Medulla oblongata (tissue), 1 donor: ENCODE measurements around the gene PPP6R1.

ENCODE experiments used
- DNase-seq: peaks from one replicate; pipeline ENCODE4 v3.0.0-alpha.2; 2015; ENCODE audit errors: extremely low spot score

PPP6R1 gene

GRCh38 chr19:55257461-55258420 is 1.1 kb downstream of the PPP6R1 start:
- peak; percentile 2 for DNase-seq

DNA sequence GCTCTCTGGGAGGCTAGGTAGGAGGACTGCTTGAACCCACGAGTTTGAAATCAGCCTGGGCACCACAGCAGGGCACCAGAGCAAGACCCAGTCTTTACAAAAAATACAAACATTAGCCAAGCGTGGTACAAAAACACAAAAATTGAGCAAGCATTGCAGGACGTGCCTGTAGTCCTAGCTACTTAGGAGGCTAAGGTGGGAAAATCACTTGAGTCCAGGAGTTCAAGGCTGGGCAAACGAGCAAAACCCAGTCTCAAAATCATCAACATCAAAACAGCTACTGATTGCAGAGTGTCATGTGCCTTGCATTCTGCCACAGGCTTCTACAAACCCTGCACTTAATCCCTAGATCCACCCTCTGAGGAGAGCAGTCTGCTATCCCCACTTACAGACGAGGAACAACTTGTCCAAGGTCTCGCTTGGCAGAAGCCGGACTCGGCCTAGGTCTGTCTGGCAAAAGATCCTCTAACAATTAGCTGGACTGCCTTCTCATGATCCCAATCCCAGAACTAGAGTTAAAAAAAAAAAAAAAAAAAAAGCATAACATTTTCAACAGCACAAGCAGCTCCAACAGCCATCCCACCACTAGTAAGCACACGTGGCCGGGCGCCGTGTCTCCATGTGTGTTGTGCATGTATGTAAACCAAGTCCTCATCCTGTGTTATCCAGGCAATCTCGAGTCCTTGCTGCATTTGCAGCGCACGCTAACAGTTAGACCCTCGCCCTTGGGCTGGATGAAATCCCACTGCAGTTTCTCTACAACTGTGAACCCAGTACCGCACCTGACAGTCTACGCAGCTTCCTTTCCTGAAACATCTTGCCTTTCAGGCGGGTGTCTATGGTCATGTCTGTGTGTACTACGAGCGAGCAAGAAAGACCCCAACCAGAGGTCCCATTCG is 2.0 kb downstream of the PPP6R1 start:
- peak; percentile 2 for DNase-seq

- no peak for DNase-seq
Observed at GRCh38 chr19:55255618-55256423, 3.0 kb downstream of the PPP6R1 start.

DNA sequence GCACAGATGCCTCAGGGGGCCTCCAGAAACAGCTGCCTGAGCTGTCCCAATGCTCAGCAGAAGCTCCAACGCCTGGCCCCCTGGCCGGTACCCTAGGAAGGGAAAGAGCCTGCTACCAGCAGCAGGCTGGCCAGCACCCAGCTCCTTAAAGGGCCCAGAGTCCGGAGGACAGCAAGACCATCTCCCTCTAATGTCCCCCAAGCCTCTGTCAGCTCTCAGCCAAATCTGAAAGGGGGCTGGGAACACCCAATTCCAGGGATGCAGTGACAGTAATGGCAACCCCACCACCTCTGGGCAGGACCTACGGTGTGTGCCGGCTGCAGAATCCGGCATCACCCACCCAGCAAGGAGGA is 4.2 kb downstream of the PPP6R1 start:
- DNase-seq = peak; percentile 3

- peak; percentile 37 for DNase-seq
Observed at GRCh38 chr19:55253842-55254624, 4.8 kb downstream of the PPP6R1 start.

DNA sequence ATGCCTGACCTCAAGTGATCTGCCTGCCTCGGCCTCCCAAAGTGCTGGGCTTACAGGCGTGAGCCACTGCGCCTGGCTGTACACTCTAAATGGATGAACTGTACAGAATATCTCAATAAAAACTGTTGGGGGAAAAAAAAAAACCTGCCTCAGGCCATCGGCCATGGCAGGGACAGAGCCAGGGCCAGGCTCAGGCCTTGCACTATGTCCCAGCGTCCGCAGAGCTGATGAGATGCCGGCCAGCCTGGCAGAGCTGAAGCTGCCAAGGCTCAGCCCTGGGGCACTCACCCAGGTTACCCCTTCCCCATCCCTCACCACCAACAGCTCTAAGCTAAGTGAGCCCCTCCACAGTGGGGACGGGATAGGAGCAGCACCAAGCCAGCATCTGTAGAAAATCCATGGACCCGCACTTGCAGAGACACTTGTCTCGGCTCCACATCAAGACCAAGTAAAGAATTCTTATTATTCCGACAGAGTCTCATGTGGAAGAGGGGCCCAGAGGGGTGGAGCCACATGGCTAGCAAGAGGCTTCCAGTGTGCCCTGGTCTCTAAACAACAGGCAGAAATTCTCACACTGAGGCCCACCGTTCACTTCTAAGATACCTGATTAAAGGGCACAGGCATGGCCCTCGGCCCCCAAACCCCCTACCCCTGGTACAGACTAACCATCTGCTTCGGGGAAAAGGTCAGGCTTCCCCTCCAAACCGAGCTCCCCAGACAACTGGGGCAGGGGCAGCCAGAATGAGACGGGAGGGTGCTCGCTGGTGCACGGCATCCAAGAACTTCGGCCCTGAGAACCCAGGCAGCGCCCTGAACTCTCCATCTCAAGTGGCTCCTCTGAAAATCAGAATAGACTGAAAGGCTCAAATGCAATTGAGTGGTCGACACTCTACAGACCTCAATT is 5.8 kb downstream of the PPP6R1 start:
- no peak for DNase-seq

DNA sequence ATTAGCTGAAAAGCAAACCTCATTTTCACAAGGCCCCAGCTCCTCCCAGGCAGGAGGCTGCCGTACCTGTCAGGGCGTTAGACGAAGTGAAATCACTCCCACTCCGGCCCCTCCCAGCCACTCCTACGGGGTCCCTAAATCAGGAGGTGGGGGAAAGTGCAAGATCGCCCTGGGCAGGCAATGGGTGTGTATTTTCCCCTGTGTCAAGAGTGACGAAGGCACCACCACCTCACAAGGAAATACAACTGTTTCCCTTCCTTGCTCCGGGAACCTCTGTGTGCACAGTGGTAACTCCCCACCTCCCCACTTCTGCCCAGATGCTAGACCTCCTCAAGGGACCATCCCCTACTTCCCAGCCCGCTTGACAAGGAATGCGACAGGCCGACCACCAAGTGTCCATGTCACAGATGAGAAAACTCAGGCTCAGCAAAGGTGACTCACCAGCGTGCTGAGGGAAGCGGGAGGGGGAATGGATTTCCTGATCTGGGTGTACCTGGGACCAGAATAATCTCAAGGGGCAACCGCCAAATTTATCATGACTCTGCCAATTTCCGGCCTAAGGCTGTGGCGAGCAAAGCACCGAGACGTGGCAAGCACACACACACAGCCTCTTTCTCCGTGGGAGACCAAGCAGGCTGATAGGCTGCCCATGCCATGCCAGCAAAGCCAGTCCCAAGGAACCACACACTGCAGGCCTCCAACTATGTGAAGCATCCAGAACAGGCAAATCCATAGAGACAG is 7.3 kb downstream of the PPP6R1 start:
- no peak for DNase-seq

DNA sequence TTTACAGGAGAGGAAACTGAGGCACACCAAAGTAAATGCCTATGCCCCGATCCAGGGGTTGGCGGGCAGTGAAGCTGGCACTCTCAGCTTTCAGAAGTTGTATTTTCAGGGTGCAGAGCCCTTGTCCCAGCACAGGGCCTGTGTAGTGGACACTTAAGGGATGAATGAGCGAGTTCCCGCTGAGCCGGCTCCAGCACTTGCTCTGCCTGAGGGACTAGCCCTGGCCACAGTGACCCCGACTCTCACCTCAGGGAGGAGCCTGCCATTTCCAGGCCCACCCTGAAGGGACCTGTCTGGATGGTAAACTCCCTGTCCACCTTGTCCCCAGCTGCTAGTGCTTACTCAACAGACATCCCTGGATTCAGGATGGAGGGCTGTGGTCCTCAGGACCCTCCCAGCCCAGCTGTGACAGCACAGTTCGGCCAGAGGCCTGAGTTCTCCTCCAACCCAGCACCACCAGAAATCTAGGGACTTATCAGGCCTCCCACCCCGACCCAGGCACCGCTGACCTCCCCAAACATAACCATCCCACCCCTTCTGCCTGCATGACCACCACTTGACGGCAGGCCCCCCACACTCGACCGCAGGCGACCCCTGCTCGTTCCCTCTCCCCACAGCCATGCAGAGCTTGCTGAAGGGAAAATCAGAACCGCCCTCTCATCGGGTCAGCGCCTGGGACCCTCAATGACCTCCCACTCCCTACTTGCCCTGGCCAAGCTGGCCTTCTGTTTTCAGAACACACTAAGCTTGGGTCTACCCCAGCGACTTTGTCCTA is 8.4 kb downstream of the PPP6R1 start:
- no peak for DNase-seq

DNA sequence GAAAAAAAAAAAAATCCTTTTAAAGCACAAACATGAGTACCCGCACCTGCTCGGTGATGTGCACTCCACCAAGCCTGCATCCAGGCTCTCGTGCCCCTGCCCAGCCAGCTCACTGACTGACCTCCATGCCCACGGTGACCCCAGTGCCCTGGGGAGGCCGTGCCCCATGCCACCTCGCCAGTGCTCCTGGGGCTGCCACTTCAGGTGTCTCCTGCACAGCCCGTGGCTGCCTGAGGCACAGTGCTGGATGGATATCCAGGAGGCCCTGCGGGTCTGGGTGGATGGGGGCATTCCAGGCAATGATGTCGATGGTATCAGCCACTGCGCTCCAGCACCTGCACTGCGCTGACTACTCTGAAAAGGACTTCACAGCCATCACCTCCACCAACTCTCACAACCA is 9.0 kb downstream of the PPP6R1 start:
- no peak for DNase-seq

- no peak for DNase-seq
Observed at GRCh38 chr19:55248704-55249103, 10.1 kb downstream of the PPP6R1 start.

DNA sequence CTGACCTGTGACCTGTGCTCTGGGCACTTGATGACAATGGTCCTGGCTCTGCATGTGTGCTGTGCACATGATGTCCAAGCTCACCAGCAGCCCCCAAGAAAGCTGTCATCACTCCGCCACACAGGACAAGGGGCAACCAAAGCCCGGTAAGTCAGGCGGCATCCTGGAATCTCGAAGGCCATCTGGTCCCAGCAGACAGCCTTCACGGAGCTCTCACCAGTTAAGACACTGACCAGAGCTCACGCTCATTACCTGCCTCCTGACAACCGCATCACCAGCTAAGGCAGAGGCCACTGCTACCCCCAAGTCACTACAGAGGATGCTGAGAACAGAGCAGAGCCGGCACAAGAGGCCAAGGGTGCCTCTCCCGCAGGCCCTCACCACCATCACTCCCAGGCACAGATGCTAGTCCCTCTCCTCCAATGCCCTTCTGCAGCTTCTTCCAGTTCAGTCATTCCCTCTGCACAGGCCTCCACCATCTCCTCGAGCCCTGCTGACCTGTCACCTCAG is 10.6 kb downstream of the PPP6R1 start:
- no peak for DNase-seq

GRCh38 chr19:55247621-55248099 is 11.2 kb downstream of the PPP6R1 start:
- DNase-seq = no peak

DNA sequence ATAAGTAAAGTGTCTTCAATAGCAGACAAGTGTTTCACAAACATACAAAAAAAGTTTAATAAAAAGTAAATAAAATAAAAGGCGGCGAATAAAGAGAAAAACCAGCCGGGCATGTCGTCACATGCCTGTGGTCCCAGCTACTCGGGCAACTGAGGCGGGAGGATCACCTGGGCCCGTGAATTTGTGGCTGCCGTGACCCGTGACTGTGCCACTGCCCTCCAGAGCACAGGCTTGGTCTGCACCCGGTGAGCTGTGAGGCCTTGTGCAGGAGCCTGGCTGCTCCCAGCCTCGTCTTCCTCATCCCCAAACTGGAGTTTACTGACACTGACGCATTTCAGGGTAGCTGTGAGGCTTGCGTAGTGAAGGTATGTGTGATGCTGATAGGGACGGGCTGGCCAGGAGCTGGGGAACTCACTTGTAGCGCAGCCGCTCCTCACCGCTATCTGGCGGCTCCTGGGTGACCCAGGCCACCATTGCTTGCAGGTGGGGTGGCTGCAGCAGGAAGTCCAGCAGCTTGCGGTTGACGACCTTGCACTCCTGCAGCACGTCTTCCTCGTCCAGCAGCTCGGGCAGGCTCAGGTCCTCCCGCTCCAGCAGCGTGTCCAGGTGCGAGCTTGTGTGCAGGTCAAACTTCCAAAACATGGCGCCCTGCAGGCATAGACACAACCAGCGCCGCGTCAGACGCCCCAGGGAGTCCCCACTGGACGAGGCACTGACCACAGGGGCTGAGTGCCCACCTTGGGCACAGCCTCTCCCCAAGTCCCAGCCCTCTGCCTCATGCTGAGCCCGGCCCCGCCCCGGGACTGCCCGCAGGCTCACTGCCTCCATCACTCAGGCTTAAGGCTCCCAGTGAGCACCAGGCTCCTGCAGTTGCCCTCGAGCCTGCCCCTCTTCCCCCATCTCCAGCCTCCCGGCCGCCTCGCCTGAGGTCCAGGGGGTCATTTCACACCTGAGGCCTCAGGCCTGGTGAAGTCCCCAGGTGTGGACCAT is 12.1 kb downstream of the PPP6R1 start:
- DNase-seq = no peak

GRCh38 chr19:55245236-55245904 is 13.4 kb downstream of the PPP6R1 start:
- no peak for DNase-seq

DNA sequence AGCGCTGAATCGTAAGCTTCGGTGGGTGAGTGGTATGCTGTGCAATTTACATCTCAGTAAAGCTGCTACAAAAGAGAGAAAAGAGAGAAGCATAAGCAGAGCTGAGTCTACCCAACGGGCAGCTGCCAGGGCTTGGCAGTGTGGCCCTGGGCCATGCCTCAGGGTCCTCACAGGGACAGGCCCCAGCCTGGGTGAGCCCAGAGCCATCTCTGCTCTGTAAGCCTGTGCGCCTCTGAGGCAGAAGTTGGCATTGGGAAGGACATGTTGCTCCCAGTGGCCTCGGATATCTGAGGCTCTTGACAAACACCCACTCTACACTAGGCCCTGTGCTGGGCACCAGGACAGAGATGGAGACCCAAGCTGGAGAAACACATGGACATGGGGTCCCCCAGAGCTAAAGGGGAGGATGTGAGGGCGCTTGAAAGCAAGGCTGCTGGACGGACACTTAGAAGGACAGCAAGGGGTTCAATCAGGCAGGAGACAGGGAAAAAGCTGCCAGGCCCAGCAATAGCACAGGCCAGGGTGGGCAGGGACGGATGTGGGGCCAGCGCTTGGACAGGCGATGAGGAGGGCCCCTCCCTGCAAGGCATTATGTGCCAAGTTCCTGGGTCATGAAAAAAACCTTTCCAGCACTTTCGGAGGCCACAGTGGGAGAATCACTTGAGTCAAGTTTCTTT is 14.7 kb downstream of the PPP6R1 start:
- DNase-seq = no peak

DNA sequence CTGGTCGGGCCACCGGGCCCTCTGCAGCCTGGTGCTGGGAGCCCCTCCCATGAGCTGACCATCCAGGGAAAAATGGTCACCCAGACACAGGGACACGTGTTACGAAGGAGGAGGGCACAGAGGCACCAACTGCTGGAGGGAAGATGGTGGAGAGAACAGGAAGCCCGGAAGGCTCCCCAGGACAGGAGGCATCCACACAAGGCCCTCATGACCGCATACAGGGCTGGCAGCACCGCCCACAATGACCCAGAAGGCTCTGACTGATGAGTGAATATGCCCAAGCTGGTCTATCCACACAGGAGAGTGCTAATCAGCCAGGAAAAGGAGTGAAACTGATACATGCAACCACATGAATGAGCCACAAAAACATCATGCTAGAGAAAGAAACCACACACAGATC is 16.3 kb downstream of the PPP6R1 start:
- no peak for DNase-seq
